Neural cell (in vitro differentiated cells): Measurements from ENCODE around the gene SLC17A7. TPM values are rescaled to one million over a fixed set of nuclear protein-coding genes. Genes with fewer than 3 reads are reported as not detected.

Experiments used
- polyA plus RNA-seq: library from polyadenylated mRNA; depleted of rRNA; stranded (reverse); fragments of >200 nt; gene quantifications from 2 replicates; pipeline ENCODE4 v1.2.3, GENCODE V29; 2014
- small RNA-seq, 3 experiments: library from RNA; depleted of rRNA; stranded (forward); fragments of <200 nt; gene quantifications; one replicate each; pipeline ENCODE3, GENCODE V24; 2012

SLC17A7 gene
- polyA plus RNA-seq, 1 donor from 2014 or later = 0.07 TPM

Small RNAs within 50 kb of the gene (small RNA-seq; reads per million reads assigned to genes)
- 0 reads per million in 3 experiments for gene SNORD32A
- gene SNORD33 = 0 reads per million in 3 experiments
- 0 reads per million in 3 experiments for gene SNORD34
- 0 reads per million in 3 experiments for gene SNORD35A

Other genes starting within 250 kb of the SLC17A7 start
- not detected in 2 replicates for gene SLC6A16, start 116.3 kb downstream of the SLC17A7 start, polyA plus RNA-seq
- not detected in 2 replicates for gene CD37, start 106.1 kb downstream of the SLC17A7 start, polyA plus RNA-seq
- 1.0 and 1.3 TPM in 2 replicates for gene TEAD2, start 79.1 kb downstream of the SLC17A7 start, polyA plus RNA-seq
- gene DKKL1, start 77.7 kb downstream of the SLC17A7 start, polyA plus RNA-seq = 2.8 TPM in 1 of 2 replicates, not detected in the other
- gene KASH5, start 53.3 kb downstream of the SLC17A7 start, polyA plus RNA-seq = 0.11 TPM in 1 of 2 replicates, not detected in the other
- gene PTH2, start 18.1 kb downstream of the SLC17A7 start, polyA plus RNA-seq = not detected in 2 replicates
- not detected in 2 replicates for gene GFY, start 16.1 kb downstream of the SLC17A7 start, polyA plus RNA-seq
- gene PIH1D1, start 10.3 kb upstream of the SLC17A7 start, polyA plus RNA-seq = 132 and 145 TPM in 2 replicates
- gene ALDH16A1, start 11.7 kb upstream of the SLC17A7 start, polyA plus RNA-seq = 13.5 and 16.7 TPM in 2 replicates
- not detected in 2 replicates for gene FLT3LG, start 32.7 kb upstream of the SLC17A7 start, polyA plus RNA-seq
- 2,313 and 2,518 TPM in 2 replicates for gene RPL13A, start 46.1 kb upstream of the SLC17A7 start, polyA plus RNA-seq
- gene RPS11, start 54.9 kb upstream of the SLC17A7 start, polyA plus RNA-seq = 4,020 and 4,439 TPM in 2 replicates
- gene FCGRT, start 71.1 kb upstream of the SLC17A7 start, polyA plus RNA-seq = 1.7 TPM in 1 of 2 replicates, not detected in the other
- gene RCN3, start 86.5 kb upstream of the SLC17A7 start, polyA plus RNA-seq = not detected in 2 replicates
- gene NOSIP, start 139.0 kb upstream of the SLC17A7 start, polyA plus RNA-seq = 129 and 153 TPM in 2 replicates
- gene PRRG2, start 139.8 kb upstream of the SLC17A7 start, polyA plus RNA-seq = not detected in 2 replicates
- 1.2 and 1.7 TPM in 2 replicates for gene PRR12, start 149.7 kb upstream of the SLC17A7 start, polyA plus RNA-seq
- gene RRAS, start 198.6 kb upstream of the SLC17A7 start, polyA plus RNA-seq = 1.2 TPM in 1 of 2 replicates, not detected in the other
- gene SCAF1, start 200.7 kb upstream of the SLC17A7 start, polyA plus RNA-seq = 11.9 and 12.8 TPM in 2 replicates
- 31.3 and 39.4 TPM in 2 replicates for gene IRF3, start 224.3 kb upstream of the SLC17A7 start, polyA plus RNA-seq
- gene BCL2L12, start 224.4 kb upstream of the SLC17A7 start, polyA plus RNA-seq = 1.1 TPM in 1 of 2 replicates, not detected in the other
- 610 and 682 TPM in 2 replicates for gene PRMT1, start 235.7 kb upstream of the SLC17A7 start, polyA plus RNA-seq
- gene ADM5, start 248.1 kb upstream of the SLC17A7 start, polyA plus RNA-seq = 6.7 and 7.2 TPM in 2 replicates
- 204 and 240 TPM in 2 replicates for gene CPT1C, start 249.6 kb upstream of the SLC17A7 start, polyA plus RNA-seq